ENCODE results near the gene SELENOM. TPM values are rescaled to one million over a fixed set of nuclear protein-coding genes. Genes with fewer than 3 reads are reported as not detected.
A peak's percentile ranks its signal among the peaks of the same experiment; 100 is the strongest.

The SELENOM gene
- total RNA-seq, 1 donor from 2014 or later, result 7.9 TPM

- Mint-ChIP-seq H3K27me3 (ENCODE audit: low read depth) (no peaks in the 10 kb centered on the region), H3K27ac (no peak overlapping the region), H3K4me1 (ENCODE audit: low read depth) (no peaks in the 10 kb centered on the region), H3K36me3 (ENCODE audit: low read depth) (no peaks in the 10 kb centered on the region), H3K9me3 (no peaks in the 10 kb centered on the region), H3K4me3 (ENCODE audit: low read depth) (no peak overlapping the region)
- no peak for DNase-seq (ENCODE audit: low spot score)
- intact Hi-C loops (cut with micrococcal nuclease), result no loop called here
Observed at GRCh38 chr22:31091106-31091975, 16.0 kb downstream of the SELENOM start.

GRCh38 chr22:31090217-31091085 lies 16.9 kb downstream of the SELENOM start:
- Mint-ChIP-seq H3K27me3 (ENCODE audit: low read depth) (no peaks in the 10 kb centered on the region), H3K27ac (no peak overlapping the region), H3K4me1 (ENCODE audit: low read depth) (peaks cover 1% of the 10 kb centered on the region), H3K4me3 (ENCODE audit: low read depth) (no peak overlapping the region), H3K36me3 (ENCODE audit: low read depth) (no peaks in the 10 kb centered on the region), H3K9me3 (no peaks in the 10 kb centered on the region)
- no peak for DNase-seq (ENCODE audit: low spot score)
- intact Hi-C loops (cut with micrococcal nuclease), result no loop called here

- DNase-seq (ENCODE audit: low spot score), result no peak
- H3K4me1 Mint-ChIP-seq (ENCODE audit: low read depth), result peaks cover 4% of the 10 kb centered on the region
- no peak overlapping the region for H3K4me3 Mint-ChIP-seq (ENCODE audit: low read depth)
- H3K27ac Mint-ChIP-seq, result no peak overlapping the region
- intact Hi-C loops (cut with micrococcal nuclease), result loop anchor here (5.0 to 10.0 kb wide), 2 partner anchors 125 to 203 kb away; partner anchors contain the start of genes LIMK2 and PIK3IP1
- no peaks in the 10 kb centered on the region for H3K36me3 Mint-ChIP-seq (ENCODE audit: low read depth)
- H3K9me3 Mint-ChIP-seq, result no peaks in the 10 kb centered on the region
- H3K27me3 Mint-ChIP-seq (ENCODE audit: low read depth), result no peaks in the 10 kb centered on the region
Observed at GRCh38 chr22:31089160-31090100, 17.9 kb downstream of the SELENOM start.

GRCh38 chr22:31088233-31088986 lies 19.0 kb downstream of the SELENOM start:
- no peak overlapping the region for H3K4me3 Mint-ChIP-seq (ENCODE audit: low read depth)
- no peak overlapping the region for H3K27ac Mint-ChIP-seq

GRCh38 chr22:31087744-31088215 lies 19.6 kb downstream of the SELENOM start:
- Mint-ChIP-seq H3K4me1 (ENCODE audit: low read depth) (peaks cover 14% of the 10 kb centered on the region), H3K27ac (no peak overlapping the region), H3K36me3 (ENCODE audit: low read depth) (no peaks in the 10 kb centered on the region), H3K4me3 (ENCODE audit: low read depth) (no peak overlapping the region), H3K27me3 (ENCODE audit: low read depth) (no peaks in the 10 kb centered on the region), H3K9me3 (no peaks in the 10 kb centered on the region)
- intact Hi-C loops (cut with micrococcal nuclease), result loop anchor here (5.0 to 10.0 kb wide), 2 partner anchors 127 to 205 kb away; partner anchors contain the start of genes LIMK2 and PIK3IP1
- DNase-seq (ENCODE audit: low spot score), result no peak

More at GRCh38 chr22:31088233-31088986, 19.0 kb downstream of the SELENOM start:
- Mint-ChIP-seq H3K9me3 (no peaks in the 10 kb centered on the region), H3K36me3 (ENCODE audit: low read depth) (no peaks in the 10 kb centered on the region), H3K27me3 (ENCODE audit: low read depth) (no peaks in the 10 kb centered on the region), H3K4me1 (ENCODE audit: low read depth) (peaks cover 9% of the 10 kb centered on the region)
- intact Hi-C loops (cut with micrococcal nuclease), result loop anchor here (5.0 to 10.0 kb wide), 2 partner anchors 126 to 204 kb away; partner anchors contain the start of genes LIMK2 and PIK3IP1
- no peak for DNase-seq (ENCODE audit: low spot score)

- Mint-ChIP-seq H3K27me3 (ENCODE audit: low read depth) (no peaks in the 10 kb centered on the region), H3K36me3 (ENCODE audit: low read depth) (no peaks in the 10 kb centered on the region), H3K9me3 (no peaks in the 10 kb centered on the region), H3K27ac (no peak overlapping the region), H3K4me3 (ENCODE audit: low read depth) (no peak overlapping the region), H3K4me1 (ENCODE audit: low read depth) (peaks cover 23% of the 10 kb centered on the region)
- no peak for DNase-seq (ENCODE audit: low spot score)
- intact Hi-C loops (cut with micrococcal nuclease), result loop anchor here (5.0 to 10.0 kb wide), 2 partner anchors 128 to 205 kb away; partner anchors contain the start of genes LIMK2 and PIK3IP1
Observed at GRCh38 chr22:31086703-31087330, 20.6 kb downstream of the SELENOM start.

GRCh38 chr22:31085928-31086327 lies 21.4 kb downstream of the SELENOM start:
- intact Hi-C loops (cut with micrococcal nuclease), result loop anchor here (2.0 to 10.0 kb wide), 4 partner anchors 129 to 451 kb away; partner anchors contain the start of genes LIMK2, PIK3IP1 and SLC35E4
- Mint-ChIP-seq H3K9me3 (no peaks in the 10 kb centered on the region), H3K4me1 (ENCODE audit: low read depth) (peaks cover 28% of the 10 kb centered on the region), H3K4me3 (ENCODE audit: low read depth) (peak overlapping the region; percentile 82), H3K27ac (no peak overlapping the region), H3K36me3 (ENCODE audit: low read depth) (no peaks in the 10 kb centered on the region), H3K27me3 (ENCODE audit: low read depth) (no peaks in the 10 kb centered on the region)
- no peak for DNase-seq (ENCODE audit: low spot score)

- H3K4me3 Mint-ChIP-seq (ENCODE audit: low read depth), result peak overlapping the region; percentile 82
- no peaks in the 10 kb centered on the region for H3K27me3 Mint-ChIP-seq (ENCODE audit: low read depth)
- H3K4me1 Mint-ChIP-seq (ENCODE audit: low read depth), result peaks cover 30% of the 10 kb centered on the region
- H3K27ac Mint-ChIP-seq, result peak overlapping the region; percentile 84
- DNase-seq (ENCODE audit: low spot score), result no peak
- intact Hi-C loops (cut with micrococcal nuclease), result loop anchor here (2.0 to 10.0 kb wide), 4 partner anchors 129 to 451 kb away; partner anchors contain the start of genes LIMK2, PIK3IP1 and SLC35E4
- H3K36me3 Mint-ChIP-seq (ENCODE audit: low read depth), result no peaks in the 10 kb centered on the region
- no peaks in the 10 kb centered on the region for H3K9me3 Mint-ChIP-seq
Observed at GRCh38 chr22:31085493-31085824, 21.9 kb downstream of the SELENOM start.

- intact Hi-C loops (cut with micrococcal nuclease), result loop anchor here (1.0 to 10.0 kb wide), 7 partner anchors 116 to 450 kb away; partner anchors contain the start of genes LIMK2, PIK3IP1, SLC35E4 and TUG1
- peak overlapping the region; percentile 84 for H3K4me3 Mint-ChIP-seq (ENCODE audit: low read depth)
- peak; percentile 81 for DNase-seq (ENCODE audit: low spot score)
- H3K4me1 Mint-ChIP-seq (ENCODE audit: low read depth), result peaks cover 31% of the 10 kb centered on the region
- H3K27ac Mint-ChIP-seq, result peak overlapping the region; percentile 84
- no peaks in the 10 kb centered on the region for H3K27me3 Mint-ChIP-seq (ENCODE audit: low read depth)
- H3K9me3 Mint-ChIP-seq, result no peaks in the 10 kb centered on the region
- H3K36me3 Mint-ChIP-seq (ENCODE audit: low read depth), result no peaks in the 10 kb centered on the region
Observed at GRCh38 chr22:31084811-31085492, 22.4 kb downstream of the SELENOM start.

- Mint-ChIP-seq H3K4me3 (ENCODE audit: low read depth) (peak overlapping the region; percentile 84), H3K27ac (peak overlapping the region; percentile 67), H3K36me3 (ENCODE audit: low read depth) (no peaks in the 10 kb centered on the region), H3K4me1 (ENCODE audit: low read depth) (peaks cover 31% of the 10 kb centered on the region), H3K27me3 (ENCODE audit: low read depth) (no peaks in the 10 kb centered on the region), H3K9me3 (no peaks in the 10 kb centered on the region)
- intact Hi-C loops (cut with micrococcal nuclease), result loop anchor here (1.0 to 10.0 kb wide), 6 partner anchors 115 to 449 kb away; partner anchors contain the start of genes LIMK2, SLC35E4 and TUG1
- no peak for DNase-seq (ENCODE audit: low spot score)
Observed at GRCh38 chr22:31083923-31084810, 23.2 kb downstream of the SELENOM start.
